Smooth muscle cell of the brain vasculature (primary cell): Measurements from ENCODE around the gene LIMK2.
"Not testable (repeated sequence)": the region's sequence is repeated elsewhere in the genome, so short reads cannot be mapped to it uniquely, and the experiment has no call there.

ENCODE experiments used
- DNase-seq: peaks from one replicate; pipeline ENCODE4 v3.0.0-alpha.2; 2012; ENCODE audit warnings: low read depth, low spot score

LIMK2 gene

GRCh38 chr22:31290494-31291471 lies 78.7 kb downstream of the LIMK2 start:
- DNase-seq = no peak

DNA sequence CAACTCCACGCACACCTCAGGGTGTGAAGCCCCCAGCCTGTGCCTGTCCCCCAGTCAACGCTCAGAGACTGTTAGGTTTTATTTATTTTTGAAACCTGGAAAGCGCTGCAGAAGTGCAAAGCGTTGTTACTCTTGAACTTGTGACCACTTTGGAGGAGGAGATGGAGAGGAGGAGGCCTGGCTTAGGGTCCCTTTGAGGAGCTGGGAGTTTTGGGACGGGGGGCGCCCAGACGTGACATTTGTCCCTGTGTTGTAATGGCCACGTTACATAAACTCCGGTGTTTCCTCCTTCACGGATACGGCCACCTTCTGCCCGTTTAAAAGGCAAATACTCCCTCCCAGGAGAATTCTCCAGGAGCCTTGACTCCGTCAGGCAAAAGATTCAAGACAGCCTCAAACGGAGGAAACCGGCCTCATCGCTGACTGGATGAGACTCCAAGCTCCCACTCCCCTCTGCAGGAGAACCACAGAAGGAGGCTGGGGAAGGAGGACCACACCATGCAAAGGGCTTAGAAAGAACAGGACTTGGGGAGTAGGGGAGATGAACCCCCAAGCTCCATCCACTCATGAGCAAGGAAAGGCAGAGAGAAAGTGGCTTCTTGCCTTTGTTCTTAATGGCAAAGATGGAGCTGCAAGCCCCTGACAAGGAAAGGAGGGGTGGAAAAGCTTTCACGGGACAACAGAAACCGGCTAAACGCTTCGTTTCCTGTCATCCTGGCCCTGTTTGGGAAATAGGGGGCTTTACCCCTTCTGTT lies 79.6 kb downstream of the LIMK2 start:
- no peak for DNase-seq

DNA sequence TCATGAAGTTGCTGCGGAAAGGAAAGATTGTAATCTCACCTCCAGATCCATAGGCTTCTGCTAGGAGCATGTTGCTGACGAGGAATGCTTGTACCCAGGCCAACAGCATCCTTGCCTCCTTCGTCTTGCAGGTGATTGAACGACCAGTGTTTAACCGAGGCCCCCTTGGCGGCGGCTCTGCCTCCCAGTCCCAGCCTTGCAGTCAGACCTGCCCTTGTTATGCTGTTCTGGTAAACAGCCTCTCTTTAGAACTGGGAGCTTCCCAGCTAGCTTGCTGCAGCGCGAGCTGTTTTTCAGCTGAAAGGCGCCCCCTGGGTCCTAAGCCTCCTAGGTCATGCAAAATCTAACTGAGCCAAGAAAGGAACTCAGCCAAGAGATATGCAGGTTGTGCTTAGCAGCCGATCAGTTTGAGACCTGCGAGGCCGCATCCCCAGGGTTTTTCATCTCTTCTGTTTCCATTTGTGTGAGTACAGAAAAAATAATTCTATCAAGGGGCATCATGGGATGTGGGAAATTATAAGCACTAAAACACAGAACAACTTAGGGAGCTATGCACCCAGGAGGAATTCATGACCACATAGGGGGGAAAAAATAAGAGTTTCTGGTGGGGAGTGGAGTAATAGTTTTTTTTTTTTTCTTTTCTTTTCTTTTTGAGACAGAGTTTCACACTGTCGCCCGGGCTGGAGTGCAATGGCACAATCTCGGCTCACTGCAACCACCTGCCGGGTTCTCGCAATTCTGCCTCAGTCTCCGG lies 80.3 kb downstream of the LIMK2 start, which contains the start of gene PIK3IP1:
Gene PIK3IP1 (minus strand): TSS at position 253 of the 754 bp plus-strand sequence. CDS start 144 bp downstream, at position 109.
- DNase-seq = peak; percentile 67

DNA sequence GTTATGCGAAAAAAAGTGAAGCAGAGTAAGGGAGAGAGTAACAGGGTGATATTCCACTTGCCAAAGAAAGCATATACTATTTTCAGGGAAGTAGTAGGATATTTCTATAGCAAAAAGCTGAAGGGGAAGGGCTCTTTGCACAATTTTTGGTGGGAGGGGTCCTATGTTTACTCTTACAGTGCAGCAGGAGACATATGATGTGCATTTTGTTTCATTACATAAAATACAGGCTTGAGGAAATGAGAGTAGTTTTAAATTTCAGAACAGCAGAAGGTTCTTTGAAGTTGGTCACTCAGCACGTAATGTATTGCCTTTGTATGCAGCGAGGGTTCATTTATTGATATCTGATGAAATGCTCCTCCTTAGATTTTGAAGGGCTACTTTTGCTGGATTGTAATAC lies 83.3 kb downstream of the LIMK2 start:
- DNase-seq = no peak

- no peak for DNase-seq
These were observed 83.9 kb downstream of the LIMK2 start for GRCh38 chr22:31295831-31296657.

- no peak for DNase-seq
These were observed 88.8 kb downstream of the LIMK2 start for GRCh38 chr22:31300896-31301295.

DNA sequence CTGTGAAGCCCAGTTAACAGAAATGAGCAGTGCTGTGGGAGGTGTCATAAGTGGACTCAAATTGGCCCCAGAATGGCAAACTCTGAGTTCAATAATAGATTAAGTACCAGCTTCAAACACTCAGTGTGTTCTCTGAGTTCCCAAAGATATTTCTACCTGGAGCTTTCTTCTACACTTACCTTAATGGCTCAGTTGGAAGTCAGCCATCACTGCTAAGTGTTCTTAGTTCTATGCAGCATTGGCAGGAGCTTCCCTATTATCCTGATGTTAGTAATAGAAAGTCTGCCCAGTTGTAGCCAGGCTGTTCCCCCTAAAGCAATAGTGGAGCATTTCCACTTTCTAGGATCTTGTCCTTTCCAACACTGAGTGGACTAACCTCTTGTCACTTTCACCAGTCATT lies 89.9 kb downstream of the LIMK2 start:
- no peak for DNase-seq

DNA sequence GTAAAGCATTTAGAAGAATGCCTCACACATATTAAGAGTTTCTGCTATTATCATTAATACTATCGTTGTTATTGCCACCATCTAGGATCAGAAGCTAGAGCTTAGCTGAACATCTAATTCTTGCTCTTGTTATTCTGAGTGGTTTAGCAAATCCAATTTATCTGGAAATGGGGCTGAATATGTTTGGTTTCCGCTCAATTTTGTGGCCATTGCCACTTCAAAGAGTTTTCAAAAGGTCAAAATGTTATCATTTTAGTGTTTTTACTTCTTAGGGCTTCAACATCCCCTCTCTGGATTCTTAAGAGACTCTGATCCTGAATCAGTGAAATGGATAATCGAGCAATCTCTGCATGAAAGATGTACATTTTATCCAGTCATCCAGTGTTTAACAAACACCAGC lies 90.4 kb downstream of the LIMK2 start:
- DNase-seq = no peak

GRCh38 chr22:31305194-31305593 lies 93.1 kb downstream of the LIMK2 start:
- no peak for DNase-seq

GRCh38 chr22:31308181-31308580 lies 96.1 kb downstream of the LIMK2 start:
- no peak for DNase-seq

GRCh38 chr22:31313366-31314147 lies 101.5 kb downstream of the LIMK2 start:
- no peak for DNase-seq

- DNase-seq = not testable (repeated sequence)
These were observed 102.1 kb downstream of the LIMK2 start for GRCh38 chr22:31314220-31314619.

- DNase-seq = no peak
These were observed 109.3 kb downstream of the LIMK2 start for GRCh38 chr22:31321421-31321820.

DNA sequence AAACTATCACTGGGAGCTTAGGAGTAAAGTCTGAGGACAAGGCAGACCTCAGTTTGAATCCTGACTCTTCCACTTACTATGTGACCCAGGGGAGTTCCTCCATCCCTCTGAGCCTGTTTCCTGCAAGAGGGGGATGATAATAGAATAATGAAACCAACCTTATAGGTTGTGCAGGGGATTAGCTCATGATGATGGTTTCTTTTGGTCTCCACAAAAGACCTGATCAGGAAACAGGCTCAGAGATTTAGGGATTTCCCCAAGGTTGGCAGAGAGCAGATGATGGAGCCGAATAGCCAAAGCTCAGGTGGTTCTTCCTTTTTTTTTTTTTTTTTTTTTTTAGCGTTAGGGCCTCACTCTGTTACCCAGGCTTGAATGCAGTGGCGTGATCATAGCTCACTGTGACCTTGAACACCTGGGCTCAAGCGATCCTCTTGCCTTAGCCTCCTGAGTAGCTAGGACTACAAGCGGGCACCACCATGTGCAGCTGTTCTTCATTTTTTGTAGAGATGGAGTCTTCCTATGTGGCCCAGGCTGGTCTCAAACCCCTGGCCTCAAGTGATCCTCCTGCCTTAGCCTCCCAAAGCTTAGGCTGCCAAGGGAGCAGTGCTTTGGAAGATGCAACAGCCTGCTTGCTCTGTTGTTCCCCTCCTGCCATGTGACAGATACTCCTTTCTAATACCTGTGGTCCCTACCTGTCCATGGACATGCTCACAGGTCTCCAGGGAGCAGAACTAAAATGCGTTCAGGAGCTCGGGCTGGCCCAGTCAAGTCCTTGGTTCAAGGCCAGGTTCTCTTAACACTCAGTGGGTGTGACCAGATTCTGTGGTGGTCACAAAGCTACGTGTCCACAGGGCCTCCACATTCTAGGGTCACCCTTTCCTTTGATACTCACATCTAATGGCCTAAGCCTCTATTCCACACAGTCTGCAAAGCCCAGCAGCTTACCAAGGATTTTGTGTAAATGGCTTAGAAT lies 111.8 kb downstream of the LIMK2 start:
- no peak for DNase-seq

- no peak for DNase-seq
These were observed 114.8 kb downstream of the LIMK2 start for GRCh38 chr22:31326877-31327276.

GRCh38 chr22:31327806-31328543 lies 115.9 kb downstream of the LIMK2 start:
- DNase-seq = no peak

DNA sequence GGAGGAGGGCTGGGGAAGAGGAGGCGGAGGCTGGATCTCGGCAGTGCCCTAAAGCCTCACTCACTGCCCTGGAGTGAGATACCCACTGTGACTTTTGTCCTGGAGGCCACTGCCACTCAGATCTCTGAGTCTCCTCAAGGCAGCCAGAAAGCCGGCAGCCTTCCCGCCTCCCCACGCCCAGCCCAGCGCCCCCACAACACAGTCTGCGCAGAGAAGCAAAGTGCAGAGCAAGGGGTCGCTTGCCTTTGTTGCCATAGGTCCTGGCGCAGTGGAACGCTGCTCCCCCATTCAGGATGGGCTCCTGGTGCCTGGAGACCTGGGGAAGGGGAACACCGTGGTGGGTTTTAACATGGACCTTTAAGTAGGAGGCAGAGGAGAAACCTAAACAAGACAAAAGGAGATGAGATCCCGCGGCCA lies 116.5 kb downstream of the LIMK2 start:
- DNase-seq = no peak

DNA sequence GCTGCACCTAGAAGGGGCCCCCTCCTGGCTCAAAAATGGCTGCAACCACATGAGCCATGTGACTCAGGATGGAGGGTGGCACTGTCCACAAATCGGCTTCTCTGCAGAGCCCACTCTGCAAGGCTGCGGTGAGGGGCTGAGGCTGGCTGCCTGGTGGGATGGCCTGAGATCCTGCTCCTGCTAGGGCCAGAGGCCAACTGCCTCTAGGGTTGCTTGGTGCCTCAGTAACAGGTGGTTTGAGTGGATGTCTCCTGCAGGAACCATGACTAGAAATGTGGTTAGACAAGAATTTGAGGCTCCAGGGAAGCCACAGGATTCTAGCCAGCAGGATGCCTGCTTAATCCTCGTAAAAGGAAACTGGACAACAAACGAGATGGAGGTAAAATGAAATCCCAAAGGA lies 116.9 kb downstream of the LIMK2 start:
- DNase-seq = no peak
